HCT116 (cell line): ENCODE data around the gene TNIK.

Experiments
- ATF3 ChIP-seq: IDR thresholded peaks from 2 replicates; pipeline ENCODE4 v1.6.1; 2012
- CBX3 ChIP-seq: IDR thresholded peaks from 2 replicates; pipeline ENCODE4 v1.6.1; 2012; ENCODE audit warnings: low read depth
- CEBPB ChIP-seq: IDR thresholded peaks from 2 replicates; pipeline ENCODE4 v1.6.1; 2012; ENCODE audit warnings: low read depth
- CTCF ChIP-seq, 3 experiments: fragments of 200-600 bp in 1 of 3; sonication (generic) in 1 of 3; IDR thresholded peaks in 2 of 3; conservative IDR thresholded peaks in 1 of 3; 2 replicates each; pipeline ENCODE4 v1.5.1; 2012 to 2017; ENCODE audit warnings: low read depth in 2 of 3, low read length in 2 of 3, antibody characterized with exemption in 1 of 3, borderline replicate concordance in 1 of 3, control low read depth in 1 of 3, mild to moderate bottlenecking in 1 of 3, mixed read lengths in 1 of 3, mixed run types in 1 of 3, moderate library complexity in 1 of 3; ENCODE audit not compliant: insufficient read depth in 1 of 3
- EZH2 ChIP-seq: fragments of 200-600 bp; sonication (generic); IDR thresholded peaks from 2 replicates; pipeline ENCODE4 v1.6.1; 2017; ENCODE audit warnings: antibody characterized with exemption, mixed run types
- EZH2phosphoT487 ChIP-seq: fragments of 200-600 bp; IDR thresholded peaks from 2 replicates; pipeline ENCODE4 v1.6.1; 2018; ENCODE audit warnings: antibody characterized with exemption, borderline replicate concordance
- MAX ChIP-seq: IDR thresholded peaks from 2 replicates; pipeline ENCODE4 v1.6.1; 2012
- POLR2A ChIP-seq: IDR thresholded peaks from 2 replicates; pipeline ENCODE4 v1.7.0; 2011; ENCODE audit warnings: borderline replicate concordance; ENCODE audit not compliant: insufficient read depth, insufficient read length; ENCODE audit errors: extremely low read depth
- POLR2AphosphoS5 ChIP-seq: IDR thresholded peaks from 2 replicates; pipeline ENCODE4 v1.6.1; 2011; ENCODE audit warnings: mild to moderate bottlenecking, low read depth, low read length, moderate library complexity
- RAD21 ChIP-seq: IDR thresholded peaks from 2 replicates; pipeline ENCODE4 v1.6.1; 2012; ENCODE audit warnings: low read depth, mild to moderate bottlenecking
- SRF ChIP-seq: IDR thresholded peaks from 2 replicates; pipeline ENCODE4 v1.6.1; 2012; ENCODE audit warnings: low read depth
- YY1 ChIP-seq: IDR thresholded peaks from 2 replicates; pipeline ENCODE4 v1.6.1; 2011; ENCODE audit warnings: low read length, low read depth, moderate library complexity, mild to moderate bottlenecking; ENCODE audit not compliant: insufficient replicate concordance; ENCODE audit errors: extremely low read depth

GRCh38 chr3:171446301-171446700 is 13.9 kb downstream of the TNIK start:
- TF ChIP-seq CTCF (IDR thresholded peaks at IDR 0.05 in 2 of 3, conservative IDR thresholded peaks at IDR 0.05 in 1 of 3; ENCODE audit: borderline replicate concordance in 1 of 3, insufficient read depth in 1 of 3, low read depth in 2 of 3, low read length in 2 of 3), result no peak
- TF ChIP-seq MAX, result no peak
- TF ChIP-seq YY1, result no peak
- no peak for TF ChIP-seq POLR2AphosphoS5
- no peak for TF ChIP-seq SRF
- no peak for TF ChIP-seq ATF3
- TF ChIP-seq POLR2A, result no peak
- no peak for TF ChIP-seq RAD21
- TF ChIP-seq EZH2phosphoT487, result no peak
- no peak for TF ChIP-seq CEBPB
- no peak for TF ChIP-seq CBX3
- no peak for TF ChIP-seq EZH2
